GM18858 (cell line): ENCODE data around the gene KDM6A.
"Not testable (repeated sequence)": the region's sequence is repeated elsewhere in the genome, so short reads cannot be mapped to it uniquely, and the experiment has no call there.

Experiments used
- ATAC-seq: cut with Tn5 transposase; IDR thresholded peaks from one replicate; pipeline ENCODE4 v1.9.1; 2021; ENCODE audit not compliant: unreplicated experiment

Gene KDM6A

DNA sequence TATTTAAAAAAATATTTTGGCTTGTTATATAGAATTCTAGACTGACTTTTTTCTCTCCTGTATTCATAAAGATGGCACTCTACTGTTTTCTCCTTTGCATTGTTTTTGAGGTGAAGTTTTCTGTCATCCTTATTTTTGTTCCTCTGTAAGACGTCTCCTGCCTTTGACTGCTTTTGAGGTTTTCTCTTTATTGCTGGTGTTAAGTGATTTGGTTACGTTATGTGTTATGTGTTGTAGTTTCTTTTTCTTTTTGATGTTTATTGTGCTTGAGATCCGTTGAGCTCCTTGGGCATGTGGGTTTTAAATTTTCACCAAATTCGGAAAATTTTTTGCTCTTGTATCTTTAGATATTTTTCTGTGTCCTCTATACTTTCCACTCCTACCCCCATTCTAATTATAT lies 50.0 kb downstream of the KDM6A start:
- no peak for ATAC-seq

GRCh38 chrX:44927398-44927797 lies 54.4 kb downstream of the KDM6A start:
- no peak for ATAC-seq

GRCh38 chrX:44931441-44931973 lies 58.5 kb downstream of the KDM6A start:
- ATAC-seq: no peak

DNA sequence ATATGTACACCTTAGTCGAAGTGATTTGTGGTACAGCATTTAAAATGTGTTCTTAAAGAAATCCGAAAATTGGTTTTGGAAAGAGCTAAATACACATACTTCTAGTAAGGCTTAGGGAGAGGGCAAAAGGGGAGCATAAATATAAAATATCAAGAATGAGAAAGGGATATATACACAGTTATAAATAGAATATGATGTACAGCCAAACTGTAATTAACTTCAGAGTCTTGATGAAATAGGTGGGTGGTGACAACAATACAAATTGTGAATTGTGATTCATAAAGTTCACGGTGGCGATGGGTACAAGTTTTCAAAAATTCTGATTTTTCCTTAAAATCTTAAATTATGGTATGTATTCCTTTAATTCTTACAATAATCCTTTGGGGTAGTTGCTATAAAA lies 62.2 kb downstream of the KDM6A start:
- ATAC-seq: no peak

- ATAC-seq: no peak
These were observed 62.7 kb downstream of the KDM6A start for GRCh38 chrX:44935640-44936039.

- ATAC-seq: no peak
These were observed 64.6 kb downstream of the KDM6A start for GRCh38 chrX:44937606-44938005.

DNA sequence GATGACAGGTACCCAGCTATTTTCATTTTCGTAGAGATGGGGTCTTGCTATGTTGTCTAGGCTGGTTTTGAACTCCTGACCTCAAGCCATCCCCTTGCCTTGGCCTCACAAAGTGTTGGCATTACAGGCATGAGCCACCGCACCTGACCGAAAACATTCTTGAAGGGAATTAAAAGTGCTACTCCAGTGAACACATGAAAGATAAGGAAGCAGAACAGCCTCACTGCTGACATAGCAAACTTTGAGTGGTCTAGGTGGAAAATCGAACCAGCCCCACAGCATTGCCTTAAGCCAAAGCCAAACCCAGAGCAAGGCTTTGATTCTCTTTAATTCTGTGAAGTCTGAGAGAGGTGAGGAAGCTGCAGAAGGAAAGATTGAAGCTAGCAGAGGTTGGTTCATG lies 65.1 kb downstream of the KDM6A start:
- ATAC-seq: no peak

DNA sequence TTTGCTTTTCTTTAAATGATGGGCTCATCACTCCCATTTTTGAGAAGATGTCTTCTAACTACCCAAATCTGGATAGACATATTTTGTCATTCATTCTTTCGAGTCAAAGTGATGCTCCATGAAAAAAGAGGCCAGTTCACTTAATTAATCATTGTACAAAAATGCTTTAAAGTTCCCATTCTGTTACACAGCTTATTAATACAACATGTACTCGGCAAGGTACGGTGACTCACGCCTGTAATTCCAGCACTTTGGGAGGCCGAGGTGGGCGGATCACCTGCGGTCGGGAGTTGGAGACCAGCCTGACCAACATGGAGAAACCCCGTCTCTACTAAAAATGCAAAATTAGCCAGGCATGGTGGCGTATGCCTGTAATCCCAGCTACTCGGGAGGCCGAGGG lies 67.6 kb downstream of the KDM6A start:
- ATAC-seq: not testable (repeated sequence)

DNA sequence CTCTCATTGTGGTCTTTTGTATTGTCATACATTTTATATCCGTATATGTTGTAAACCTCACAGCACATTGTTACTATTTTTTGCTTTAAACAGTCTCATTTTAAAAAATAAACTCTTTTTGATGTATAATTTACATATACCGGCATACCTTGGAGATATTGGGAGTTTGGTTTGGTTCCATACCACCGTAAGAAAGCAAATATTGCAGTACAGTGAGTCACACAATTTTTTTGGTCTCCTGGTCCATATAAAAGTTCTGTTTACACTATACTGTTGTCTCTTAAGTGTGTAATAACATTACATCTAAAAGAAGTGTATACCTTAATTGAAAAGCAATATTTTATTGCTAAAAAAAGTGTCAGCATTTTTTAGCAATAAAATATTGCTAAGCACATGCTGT lies 70.0 kb downstream of the KDM6A start:
- no peak for ATAC-seq

DNA sequence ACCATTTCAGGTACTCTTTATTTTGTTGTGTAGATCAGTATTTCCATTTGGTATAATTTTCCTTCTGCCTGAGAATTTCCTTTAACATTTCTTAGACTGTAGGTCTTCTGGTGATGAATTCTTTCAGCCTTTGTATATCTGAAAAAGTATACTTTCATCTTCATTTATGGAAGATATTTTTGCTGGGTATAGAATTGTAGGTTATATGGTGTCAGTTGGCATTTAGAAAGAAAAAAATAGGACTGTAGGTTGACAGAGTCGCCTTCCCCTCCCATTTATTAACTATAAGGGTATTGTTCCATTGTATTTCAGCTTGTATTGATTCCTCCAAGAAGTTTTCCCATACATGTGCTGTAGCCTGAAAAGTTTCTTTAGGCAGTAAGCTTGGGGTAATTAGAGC lies 71.9 kb downstream of the KDM6A start:
- ATAC-seq: no peak

- ATAC-seq: no peak
These were observed 72.7 kb downstream of the KDM6A start for GRCh38 chrX:44945736-44946135.

DNA sequence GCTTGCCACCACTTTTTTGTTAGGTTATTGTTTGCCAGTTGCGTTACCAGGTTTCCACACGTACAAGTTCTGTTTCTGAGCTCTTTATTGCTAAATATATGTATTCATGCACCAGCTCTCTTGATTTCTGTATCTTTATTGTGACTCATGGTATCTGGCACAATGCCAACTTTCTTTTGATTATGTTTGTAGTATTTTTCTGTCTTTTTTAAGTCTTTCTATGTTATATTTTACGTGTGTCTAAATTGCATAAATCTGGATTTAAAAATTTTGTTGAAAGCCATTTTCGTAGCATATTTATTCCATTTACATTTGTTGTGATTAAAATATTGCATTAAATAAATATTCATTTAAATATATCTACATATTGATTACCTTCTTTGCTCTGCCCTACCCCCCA lies 73.8 kb downstream of the KDM6A start:
- ATAC-seq: no peak

DNA sequence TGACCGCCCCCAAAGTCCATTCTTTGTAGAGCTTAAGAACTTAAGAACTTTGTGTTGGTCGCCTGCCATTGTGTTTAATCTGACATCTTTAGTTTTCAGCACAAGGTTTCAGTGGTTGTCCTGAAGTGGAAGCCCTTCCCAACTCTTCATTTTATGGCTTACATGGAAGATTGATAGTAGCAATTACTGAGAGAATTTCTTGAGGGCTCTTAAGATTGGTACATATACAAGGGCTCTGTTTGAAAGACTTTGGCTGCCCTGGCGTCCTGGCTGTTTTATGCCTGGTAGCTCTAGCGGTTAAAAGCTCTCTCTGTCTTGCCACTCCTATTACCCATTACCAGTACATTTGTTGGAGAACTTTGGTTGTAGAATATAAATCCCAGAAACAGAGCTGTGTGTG lies 75.0 kb downstream of the KDM6A start:
- no peak for ATAC-seq

DNA sequence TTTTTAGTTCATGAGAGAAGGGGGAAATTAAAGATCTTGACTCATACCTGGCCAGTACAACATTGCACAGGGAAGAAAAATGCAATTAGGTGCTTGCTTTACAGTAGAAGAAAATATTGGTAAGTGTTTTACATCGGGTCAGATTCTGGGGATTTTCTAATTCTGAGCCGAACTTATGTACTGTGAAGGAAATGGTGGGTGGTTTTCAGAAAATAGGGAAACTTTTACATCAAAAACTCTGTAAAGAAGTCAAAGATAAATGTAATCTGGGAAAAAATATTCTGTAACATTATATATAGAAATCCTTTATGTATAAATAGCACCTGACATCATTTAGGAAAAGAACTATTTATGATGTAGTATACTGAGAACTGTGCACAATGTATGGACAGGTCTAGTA lies 75.4 kb downstream of the KDM6A start:
- ATAC-seq: no peak

- no peak for ATAC-seq
These were observed 76.1 kb downstream of the KDM6A start for GRCh38 chrX:44949125-44949524.

DNA sequence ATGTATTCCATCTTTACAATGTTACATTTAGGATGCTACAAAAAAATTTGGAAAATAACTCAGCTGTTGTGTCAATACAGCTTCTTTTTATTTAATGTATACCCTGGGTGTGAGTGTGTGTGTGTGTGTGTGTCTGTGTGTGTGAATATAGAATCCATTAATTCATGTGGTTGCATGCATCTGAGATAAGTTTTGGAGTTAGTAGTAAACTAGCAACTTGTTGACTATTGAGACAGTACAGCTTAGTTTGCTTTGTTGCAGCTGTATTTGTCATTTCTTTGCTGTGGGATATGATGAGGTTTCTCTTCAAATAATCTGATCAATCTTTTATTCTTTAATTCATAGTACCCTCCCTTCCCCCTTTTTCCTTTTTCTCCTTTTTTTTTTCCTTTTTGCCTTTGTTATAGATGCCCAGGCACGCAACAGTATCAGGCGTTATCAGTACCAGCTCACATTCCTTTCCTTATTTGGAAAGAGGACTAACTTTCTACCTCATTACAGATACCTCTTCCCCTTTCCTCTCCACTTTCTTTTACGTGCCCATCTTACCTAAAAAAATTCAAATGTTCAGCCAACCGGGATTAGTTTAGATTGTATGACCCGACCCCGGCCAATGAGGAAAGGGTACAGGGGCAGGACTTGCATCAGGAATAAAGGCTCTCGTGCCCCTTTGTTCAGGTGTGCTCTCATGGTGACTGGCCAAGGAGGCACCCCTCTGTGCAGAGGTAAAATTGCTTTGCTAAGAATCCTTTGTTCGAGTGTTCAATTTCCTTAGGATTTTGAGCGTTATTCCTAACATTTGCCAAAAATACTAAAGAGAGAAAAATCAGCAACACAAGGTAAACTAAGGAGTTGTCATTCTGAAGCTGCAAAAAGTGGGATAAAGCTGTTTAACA lies 77.7 kb downstream of the KDM6A start:
- not testable (repeated sequence) for ATAC-seq

DNA sequence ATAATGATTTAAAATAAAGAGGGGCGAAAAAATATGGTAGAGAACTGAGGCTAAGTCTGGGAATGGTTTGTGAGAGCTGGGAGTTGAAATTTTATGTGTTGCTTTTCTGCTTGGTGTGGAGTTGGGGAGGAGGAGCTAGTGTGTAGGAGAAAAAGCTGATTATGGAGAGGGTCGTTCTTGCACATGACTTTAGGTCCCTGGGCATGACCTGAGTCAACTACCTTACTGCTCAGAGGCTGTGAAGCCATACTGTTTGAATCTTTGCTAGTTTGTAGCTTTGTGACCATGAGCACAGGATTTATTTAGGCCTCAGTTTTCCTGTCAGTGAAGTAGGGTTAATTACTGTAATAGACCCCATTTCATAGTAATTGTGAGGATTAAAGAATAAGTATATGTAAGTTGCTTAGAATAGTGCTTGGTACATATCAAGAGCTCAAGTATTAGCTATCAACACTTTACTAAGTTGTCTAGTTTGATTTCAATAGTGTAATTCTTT lies 78.6 kb downstream of the KDM6A start:
- ATAC-seq: no peak

DNA sequence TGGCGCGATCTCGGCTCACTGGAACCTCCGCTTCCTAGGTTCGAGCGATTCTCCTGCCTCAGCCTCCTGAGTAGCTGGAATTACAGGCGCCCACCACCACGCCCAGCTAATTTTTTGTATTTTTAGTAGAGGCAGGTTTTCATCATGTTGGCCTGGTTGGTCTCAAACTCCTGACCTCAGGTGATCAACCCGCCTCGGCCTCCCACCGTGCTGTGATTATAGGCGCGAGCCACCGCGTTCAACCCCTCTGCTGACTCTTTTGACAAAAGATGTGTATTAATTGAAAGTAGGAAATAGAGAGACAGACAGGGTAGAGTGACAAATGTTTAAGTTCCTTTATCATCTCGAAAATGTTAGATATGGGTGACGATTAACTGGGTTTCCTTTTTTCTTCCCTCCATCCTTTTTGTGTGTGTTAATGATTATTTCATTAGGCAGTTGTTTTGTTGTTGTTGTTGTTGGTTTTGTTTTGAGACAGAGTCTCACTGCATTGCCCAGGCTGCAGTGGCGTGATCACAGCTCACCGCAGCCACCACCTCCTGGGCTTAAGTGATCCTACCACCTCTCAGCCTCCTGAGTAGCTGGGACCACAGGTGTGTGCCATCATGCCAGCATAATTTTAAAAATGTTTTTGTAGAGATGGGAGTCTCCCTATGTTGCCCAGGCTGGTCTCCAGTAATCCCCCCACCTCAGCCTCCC lies 79.5 kb downstream of the KDM6A start:
- no peak for ATAC-seq

DNA sequence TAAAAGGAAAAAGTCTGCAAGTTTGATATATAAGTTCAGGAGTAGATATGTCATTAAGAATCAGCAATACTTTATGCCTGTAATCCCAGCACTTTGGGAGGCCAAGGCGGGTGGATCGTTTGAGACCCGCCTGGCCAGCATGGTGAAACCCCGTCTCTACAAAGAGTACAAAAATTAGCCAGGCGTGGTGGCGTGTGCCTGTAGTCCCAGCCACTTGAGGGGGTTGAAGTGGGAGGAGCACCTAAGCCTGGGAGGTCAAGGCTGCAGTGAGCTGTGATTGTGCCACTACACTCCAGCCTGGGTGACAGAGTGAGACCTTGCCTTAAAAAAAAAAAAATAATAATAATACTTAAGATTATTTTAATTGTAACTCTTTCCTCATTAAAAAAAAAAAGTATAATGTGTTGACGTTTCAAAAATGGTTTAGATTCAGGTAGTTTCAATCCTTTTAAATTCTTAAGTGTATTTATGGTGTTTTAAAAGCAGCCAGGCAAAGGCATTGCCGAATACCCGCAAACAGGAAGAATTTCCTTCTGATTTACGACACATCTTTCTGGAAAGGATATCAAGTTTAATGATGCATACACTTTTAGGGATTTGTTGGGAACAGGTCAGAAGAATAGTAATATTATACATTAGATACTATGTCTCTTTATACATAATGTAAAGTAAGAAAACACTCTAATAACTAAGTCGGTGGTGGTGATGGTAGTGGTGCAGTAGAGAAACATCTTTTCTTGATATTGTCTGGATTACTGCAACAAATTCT lies 80.9 kb downstream of the KDM6A start:
- ATAC-seq: no peak

- no peak for ATAC-seq
These were observed 81.6 kb downstream of the KDM6A start for GRCh38 chrX:44954562-44954961.

- ATAC-seq: no peak
These were observed 84.9 kb downstream of the KDM6A start for GRCh38 chrX:44957848-44958247.
